NCI-H1092 treated with DMSO at 0.1 percent for 48 hours (cell line): ENCODE measurements around the gene IPCEF1.
"Not testable (repeated sequence)": the region's sequence is repeated elsewhere in the genome, so short reads cannot be mapped to it uniquely, and the experiment has no call there.

Experiments used
- DNase-seq: peaks from one replicate; lab custom pipeline; 2025; lab: John Stamatoyannopoulos, UW

Gene IPCEF1

GRCh38 chr6:154219250-154219649 is 137.4 kb downstream of the IPCEF1 start:
- no peak for DNase-seq

- DNase-seq: no peak
Measured at GRCh38 chr6:154218787-154219186, 137.8 kb downstream of the IPCEF1 start.

GRCh38 chr6:154218301-154218700 is 138.3 kb downstream of the IPCEF1 start:
- no peak for DNase-seq

- no peak for DNase-seq
Measured at GRCh38 chr6:154213782-154214181, 142.8 kb downstream of the IPCEF1 start.

GRCh38 chr6:154210678-154211077 is 145.9 kb downstream of the IPCEF1 start:
- DNase-seq: no peak

- no peak for DNase-seq
Measured at GRCh38 chr6:154209555-154209954, 147.0 kb downstream of the IPCEF1 start.

- DNase-seq: no peak
Measured at GRCh38 chr6:154206996-154207395, 149.6 kb downstream of the IPCEF1 start.

GRCh38 chr6:154206141-154206540 is 150.5 kb downstream of the IPCEF1 start:
- DNase-seq: no peak

- DNase-seq: no peak
Measured at GRCh38 chr6:154202958-154203357, 153.6 kb downstream of the IPCEF1 start.

GRCh38 chr6:154202339-154202738 is 154.3 kb downstream of the IPCEF1 start:
- DNase-seq: no peak

GRCh38 chr6:154201688-154202087 is 154.9 kb downstream of the IPCEF1 start:
- DNase-seq: not testable (repeated sequence)

- peak; percentile 59 for DNase-seq
Measured at GRCh38 chr6:154197196-154197860, 159.3 kb downstream of the IPCEF1 start.

GRCh38 chr6:154196333-154196885 is 160.2 kb downstream of the IPCEF1 start:
- no peak for DNase-seq

- DNase-seq: no peak
Measured at GRCh38 chr6:154187714-154188113, 168.9 kb downstream of the IPCEF1 start.

GRCh38 chr6:154187203-154187602 is 169.4 kb downstream of the IPCEF1 start:
- peak; percentile 91 for DNase-seq

GRCh38 chr6:154179434-154179833 is 177.2 kb downstream of the IPCEF1 start:
- DNase-seq: no peak

- not testable (repeated sequence) for DNase-seq
Measured at GRCh38 chr6:154172393-154172792, 184.2 kb downstream of the IPCEF1 start.

- no peak for DNase-seq
Measured at GRCh38 chr6:154170106-154170505, 186.5 kb downstream of the IPCEF1 start.

GRCh38 chr6:154169193-154169847 is 187.3 kb downstream of the IPCEF1 start:
- no peak for DNase-seq

GRCh38 chr6:154167126-154167525 is 189.5 kb downstream of the IPCEF1 start:
- DNase-seq: peak; percentile 20

GRCh38 chr6:154166140-154166539 is 190.5 kb downstream of the IPCEF1 start:
- no peak for DNase-seq

GRCh38 chr6:154165478-154165877 is 191.1 kb downstream of the IPCEF1 start:
- DNase-seq: no peak

- no peak for DNase-seq
Measured at GRCh38 chr6:154164397-154164796, 192.2 kb downstream of the IPCEF1 start.
